ENCODE data around the gene TNNT2.

Gene TNNT2

GRCh38 chr1:201320168-201320788 lies 57.2 kb downstream of the TNNT2 start:
- Histone ChIP-seq H3K79me2 (ENCODE audit: insufficient read depth, low read depth) (no peaks in the 10 kb centered on the region), H4K20me1 (ENCODE audit: insufficient read depth) (no peaks in the 10 kb centered on the region), H3K4me3 (IDR thresholded peaks at IDR 0.05; ENCODE audit: insufficient read depth, low read depth, low read length) (no peak overlapping the region), H3K4me2 (no peak overlapping the region), H3K27me3 (ENCODE audit: insufficient read depth, low read depth) (no peaks in the 10 kb centered on the region; the same call in 1 of the 2 replicates), H2AFZ (ENCODE audit: low read depth) (no peak overlapping the region), H3K4me1 (ENCODE audit: low read depth, poor library complexity, severe bottlenecking) (no peaks in the 10 kb centered on the region), H3K27ac (no peak overlapping the region), H3K36me3 (ENCODE audit: insufficient read depth) (no peaks in the 10 kb centered on the region), H3K9ac (no peak overlapping the region)
- TF ChIP-seq, protein P1, sequence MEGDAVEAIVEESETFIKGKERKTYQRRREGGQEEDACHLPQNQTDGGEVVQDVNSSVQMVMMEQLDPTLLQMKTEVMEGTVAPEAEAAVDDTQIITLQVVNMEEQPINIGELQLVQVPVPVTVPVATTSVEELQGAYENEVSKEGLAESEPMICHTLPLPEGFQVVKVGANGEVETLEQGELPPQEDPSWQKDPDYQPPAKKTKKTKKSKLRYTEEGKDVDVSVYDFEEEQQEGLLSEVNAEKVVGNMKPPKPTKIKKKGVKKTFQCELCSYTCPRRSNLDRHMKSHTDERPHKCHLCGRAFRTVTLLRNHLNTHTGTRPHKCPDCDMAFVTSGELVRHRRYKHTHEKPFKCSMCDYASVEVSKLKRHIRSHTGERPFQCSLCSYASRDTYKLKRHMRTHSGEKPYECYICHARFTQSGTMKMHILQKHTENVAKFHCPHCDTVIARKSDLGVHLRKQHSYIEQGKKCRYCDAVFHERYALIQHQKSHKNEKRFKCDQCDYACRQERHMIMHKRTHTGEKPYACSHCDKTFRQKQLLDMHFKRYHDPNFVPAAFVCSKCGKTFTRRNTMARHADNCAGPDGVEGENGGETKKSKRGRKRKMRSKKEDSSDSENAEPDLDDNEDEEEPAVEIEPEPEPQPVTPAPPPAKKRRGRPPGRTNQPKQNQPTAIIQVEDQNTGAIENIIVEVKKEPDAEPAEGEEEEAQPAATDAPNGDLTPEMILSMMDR (conservative IDR thresholded peaks at IDR 0.05; ENCODE audit: low read depth, low read length), result no peak

- no peak overlapping the region for H3K9ac ChIP-seq
- no peaks in the 10 kb centered on the region for H3K4me1 ChIP-seq (ENCODE audit: low read depth, poor library complexity, severe bottlenecking)
- no peak overlapping the region for H3K4me2 ChIP-seq
- no peak overlapping the region for H3K27ac ChIP-seq
- H4K20me1 ChIP-seq (ENCODE audit: insufficient read depth), result no peaks in the 10 kb centered on the region
- no peaks in the 10 kb centered on the region for H3K36me3 ChIP-seq (ENCODE audit: insufficient read depth)
- H2AFZ ChIP-seq (ENCODE audit: low read depth), result no peak overlapping the region
- no peak overlapping the region for H3K4me3 ChIP-seq (IDR thresholded peaks at IDR 0.05; ENCODE audit: insufficient read depth, low read depth, low read length)
- no peaks in the 10 kb centered on the region; the same call in 1 of the 2 replicates for H3K27me3 ChIP-seq (ENCODE audit: insufficient read depth, low read depth)
- TF ChIP-seq, protein P1 (conservative IDR thresholded peaks at IDR 0.05; ENCODE audit: low read depth, low read length), result no peak
- no peaks in the 10 kb centered on the region for H3K79me2 ChIP-seq (ENCODE audit: insufficient read depth, low read depth)
These were observed 57.8 kb downstream of the TNNT2 start for GRCh38 chr1:201319631-201320030.

DNA sequence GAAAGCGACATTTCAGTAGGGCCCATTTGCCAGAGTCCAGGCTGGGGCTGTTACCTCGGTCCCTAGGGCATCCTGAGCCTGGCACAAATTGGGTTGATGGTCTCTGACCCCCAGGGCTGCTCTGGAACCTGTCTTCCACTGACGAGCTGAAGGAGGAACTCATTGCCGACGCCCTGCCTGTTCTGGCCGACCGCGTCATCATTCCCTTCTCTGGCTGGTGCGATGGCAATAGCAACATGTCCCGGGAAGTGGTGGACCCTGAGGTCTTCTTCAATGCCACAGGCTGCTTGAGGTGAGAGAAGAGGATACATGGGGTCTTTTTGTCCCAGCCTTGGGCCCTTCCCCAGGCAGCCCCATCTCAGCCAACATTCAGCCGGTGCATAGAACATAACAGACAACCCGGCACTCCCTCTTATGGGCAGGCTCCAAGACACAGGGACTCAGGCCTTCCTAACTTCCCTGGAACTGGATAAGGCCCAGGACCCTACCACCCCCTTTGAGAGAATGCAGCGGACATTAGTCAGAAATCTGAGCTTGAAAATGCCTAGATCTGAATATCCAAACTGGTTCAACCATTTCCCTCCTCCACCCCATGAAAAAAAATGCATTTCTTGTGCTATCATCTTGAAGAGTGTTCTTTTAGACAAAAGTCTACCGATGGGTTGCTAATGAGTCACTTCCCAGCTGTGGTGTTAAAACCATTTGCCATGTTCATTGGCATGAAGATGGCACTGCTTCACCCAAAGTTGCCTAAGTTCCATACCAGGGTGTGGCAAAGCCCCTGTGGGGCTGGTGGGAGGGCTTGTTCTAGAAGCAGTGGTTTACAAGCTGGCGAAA lies 58.8 kb downstream of the TNNT2 start:
- Histone ChIP-seq H3K79me2 (ENCODE audit: insufficient read depth, low read depth) (no peaks in the 10 kb centered on the region), H3K9ac (no peak overlapping the region), H3K27ac (no peak overlapping the region), H3K4me1 (ENCODE audit: low read depth, poor library complexity, severe bottlenecking) (no peaks in the 10 kb centered on the region), H4K20me1 (ENCODE audit: insufficient read depth) (no peaks in the 10 kb centered on the region), H3K4me2 (no peak overlapping the region), H2AFZ (ENCODE audit: low read depth) (no peak overlapping the region), H3K4me3 (IDR thresholded peaks at IDR 0.05; ENCODE audit: insufficient read depth, low read depth, low read length) (no peak overlapping the region), H3K27me3 (ENCODE audit: insufficient read depth, low read depth) (no peaks in the 10 kb centered on the region; the same call in 1 of the 2 replicates), H3K36me3 (ENCODE audit: insufficient read depth) (no peaks in the 10 kb centered on the region)
- TF ChIP-seq, protein P1 (conservative IDR thresholded peaks at IDR 0.05; ENCODE audit: low read depth, low read length), result no peak

DNA sequence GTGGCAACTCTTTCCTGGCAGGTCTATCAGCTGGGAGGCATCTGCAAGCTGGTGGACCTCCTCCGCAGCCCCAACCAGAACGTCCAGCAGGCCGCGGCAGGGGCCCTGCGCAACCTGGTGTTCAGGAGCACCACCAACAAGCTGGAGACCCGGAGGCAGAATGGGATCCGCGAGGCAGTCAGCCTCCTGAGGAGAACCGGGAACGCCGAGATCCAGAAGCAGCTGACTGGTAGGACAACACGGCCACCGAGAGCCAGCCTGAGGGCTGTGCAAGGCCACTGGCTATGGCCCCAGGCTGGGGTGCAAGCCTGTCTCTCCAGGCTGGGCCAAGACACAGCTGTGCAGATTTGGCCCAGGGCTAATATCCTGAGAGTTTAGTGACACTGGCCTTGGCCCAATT lies 59.9 kb downstream of the TNNT2 start:
- H3K36me3 ChIP-seq (ENCODE audit: insufficient read depth), result no peaks in the 10 kb centered on the region

More for the DNA sequence above, 59.9 kb downstream of the TNNT2 start:
- Histone ChIP-seq H3K9ac (no peak overlapping the region), H3K27ac (no peak overlapping the region), H2AFZ (ENCODE audit: low read depth) (no peak overlapping the region), H3K27me3 (ENCODE audit: insufficient read depth, low read depth) (no peaks in the 10 kb centered on the region; the same call in 1 of the 2 replicates), H3K4me3 (IDR thresholded peaks at IDR 0.05; ENCODE audit: insufficient read depth, low read depth, low read length) (no peak overlapping the region), H3K4me2 (no peak overlapping the region), H4K20me1 (ENCODE audit: insufficient read depth) (no peaks in the 10 kb centered on the region), H3K4me1 (ENCODE audit: low read depth, poor library complexity, severe bottlenecking) (peaks cover 6% of the 10 kb centered on the region), H3K79me2 (ENCODE audit: insufficient read depth, low read depth) (no peaks in the 10 kb centered on the region)
- TF ChIP-seq, protein P1 (conservative IDR thresholded peaks at IDR 0.05; ENCODE audit: low read depth, low read length), result no peak
